Body of pancreas (tissue), 4 donors: Measurements from ENCODE around the gene PTPRM.

Experiments used
- CTCF ChIP-seq, 7 experiments: fragments of 450-650 bp in 4 of 7; fragments of 200-600 bp in 3 of 7; sonication (generic) in 3 of 7; IDR thresholded peaks; one replicate each; pipeline ENCODE4 v1.5.1; 2016 to 2019; ENCODE audit warnings: antibody characterized with exemption in 7 of 7
- POLR2A ChIP-seq, 3 donors: fragments of 450-650 bp; IDR thresholded peaks; one replicate each; pipeline ENCODE4 v1.6.1; 2016; ENCODE audit warnings: antibody characterized with exemption in 3 of 3, mild to moderate bottlenecking in 2 of 3

GRCh38 chr18:7562491-7562890 lies 4.6 kb upstream of the PTPRM start:
- TF ChIP-seq CTCF (IDR thresholded peaks at IDR 0.05) (no peak), POLR2A (IDR thresholded peaks at IDR 0.05) (no peak)
